Dermis microvascular lymphatic vessel endothelial cell (primary cell): ENCODE data around the gene RALBP1. TPM values are rescaled to one million over a fixed set of nuclear protein-coding genes. Genes with fewer than 3 reads are reported as not detected.

ENCODE experiments used
- DNase-seq, 2 donors: peaks; one replicate each; pipeline versions ENCODE4 v3.0.0 to v3.0.0-alpha.2; 2010; ENCODE audit warnings: low read depth in 2 of 2
- total RNA-seq: library from RNA; depleted of rRNA; stranded (reverse); fragments of >200 nt; gene quantifications from 2 replicates; pipeline ENCODE4 v1.2.1, GENCODE V29; 2014

RALBP1 gene
- total RNA-seq, 1 donor from 2014 or later, result 54.2 TPM

DNA sequence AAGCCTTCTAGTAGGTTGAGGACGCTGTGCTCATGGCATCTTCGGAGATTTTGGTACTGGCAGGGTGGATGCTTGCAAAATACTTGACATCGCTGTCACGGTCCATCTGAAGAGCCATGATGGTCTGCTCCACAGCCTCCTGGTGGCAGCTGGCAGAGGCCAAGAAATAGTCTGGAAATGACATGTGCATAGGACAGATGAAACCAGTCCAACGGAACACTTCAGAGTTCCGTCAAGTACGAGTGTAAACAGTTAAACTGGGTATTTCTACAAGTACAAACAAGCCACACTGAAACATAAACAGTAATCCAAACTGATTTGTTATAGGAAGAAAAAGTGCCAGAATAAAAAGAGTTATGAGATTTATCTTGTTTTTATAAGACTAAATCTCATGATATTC lies 72.5 kb downstream of the RALBP1 start:
- no peak for DNase-seq

DNA sequence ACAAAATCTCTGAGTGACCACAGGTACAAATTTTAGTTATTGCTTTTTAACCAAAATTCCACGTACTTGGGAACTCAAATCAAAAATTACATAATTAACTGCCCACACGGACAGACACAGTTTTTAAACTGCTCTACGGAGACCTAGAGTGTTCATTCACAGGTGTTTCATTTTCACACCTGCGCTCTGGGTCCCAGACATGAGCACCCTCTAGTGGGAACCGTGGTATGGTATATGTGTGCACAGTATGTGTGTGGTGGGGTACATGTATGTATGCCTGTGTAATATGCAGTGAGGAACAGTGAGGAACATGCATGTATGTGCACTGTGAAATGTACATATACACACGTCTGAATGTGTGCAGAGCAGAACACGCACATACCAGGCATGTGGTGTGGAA lies 74.1 kb downstream of the RALBP1 start:
- no peak for DNase-seq

DNA sequence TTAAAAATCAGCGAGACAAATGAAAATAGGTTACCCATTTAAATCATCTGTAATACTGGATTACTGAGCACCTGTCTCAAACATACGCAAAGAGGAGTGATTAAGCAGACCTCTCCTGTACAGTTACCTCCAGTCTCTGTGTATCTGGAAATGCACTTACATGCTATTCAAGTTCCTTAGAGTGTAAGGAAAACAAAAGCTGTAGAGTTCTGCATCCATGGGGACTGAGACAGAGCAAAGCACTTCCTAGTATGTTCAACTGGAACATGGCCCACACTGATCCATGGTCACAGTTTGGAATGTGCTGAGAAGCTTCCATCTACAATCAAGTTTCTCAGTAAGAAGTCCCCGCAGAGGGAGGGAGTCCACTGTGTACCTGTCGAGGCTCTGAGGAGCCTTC lies 75.1 kb downstream of the RALBP1 start:
- DNase-seq, result no peak

DNA sequence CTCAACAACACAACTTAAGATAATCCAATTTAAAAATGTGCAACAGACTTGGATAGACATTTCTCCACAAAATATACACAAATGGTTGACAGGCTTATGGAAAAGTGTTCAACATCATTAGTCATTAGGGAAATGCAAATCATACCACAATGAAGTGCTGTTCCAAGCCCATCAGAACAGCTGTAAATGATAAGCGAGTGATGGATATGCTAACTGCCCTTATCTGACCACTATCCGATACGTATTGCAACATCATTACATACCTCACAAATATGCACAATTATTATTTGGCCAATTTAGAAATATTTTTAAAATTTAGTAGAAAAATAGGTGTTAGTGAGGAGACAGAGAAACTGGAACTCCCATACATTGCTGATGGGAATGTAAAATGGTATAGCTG lies 76.9 kb downstream of the RALBP1 start:
- DNase-seq, result no peak

DNA sequence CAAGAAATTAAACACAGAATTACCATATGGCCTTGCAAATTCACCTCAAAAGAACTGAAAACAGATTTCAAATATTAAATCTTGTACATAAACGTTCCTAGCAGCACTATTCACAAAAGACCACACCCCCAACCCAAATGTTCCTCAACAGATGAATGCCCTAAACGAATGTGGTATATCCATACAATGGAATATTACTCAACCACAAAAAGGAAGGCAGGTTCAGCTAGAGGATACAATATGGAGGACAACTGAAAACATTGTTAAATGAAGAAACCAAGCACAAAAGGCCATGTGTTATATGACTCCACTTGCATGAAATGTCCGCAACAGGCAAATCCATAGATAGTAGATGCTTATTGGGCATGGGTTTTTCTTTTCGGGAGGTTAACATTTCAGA lies 77.3 kb downstream of the RALBP1 start:
- DNase-seq, result no peak

DNA sequence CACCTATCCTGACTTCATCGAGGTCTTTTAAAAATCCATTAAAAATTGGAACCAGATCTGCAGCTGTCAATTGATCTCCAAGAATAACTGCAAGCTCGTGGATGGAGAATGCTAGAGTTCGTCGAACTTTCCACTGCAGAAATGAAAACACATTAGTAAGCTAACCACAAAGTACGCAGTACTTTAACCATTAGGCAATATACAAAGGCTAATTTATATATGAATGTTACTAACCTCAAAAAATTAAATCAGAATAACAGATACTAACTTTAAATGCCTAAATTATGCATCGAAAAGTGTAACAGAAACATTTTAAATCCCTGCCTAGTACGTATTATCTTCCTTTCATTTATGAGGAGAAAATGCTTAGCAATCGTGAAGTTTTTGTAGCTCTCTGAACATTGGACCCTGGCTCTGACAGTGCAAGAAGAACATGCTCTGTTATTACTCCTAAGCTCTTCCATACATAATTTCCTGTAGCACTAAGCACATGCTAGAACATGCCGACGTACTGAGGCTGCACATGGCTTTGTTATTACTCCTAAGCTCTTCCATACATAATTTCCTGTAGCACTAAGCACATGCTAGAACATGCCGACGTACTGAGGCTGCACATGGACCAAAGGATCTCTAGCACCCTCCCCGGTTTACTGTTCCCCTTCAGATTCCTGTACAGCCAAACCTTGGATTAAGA lies 82.1 kb downstream of the RALBP1 start:
- DNase-seq, result no peak

DNA sequence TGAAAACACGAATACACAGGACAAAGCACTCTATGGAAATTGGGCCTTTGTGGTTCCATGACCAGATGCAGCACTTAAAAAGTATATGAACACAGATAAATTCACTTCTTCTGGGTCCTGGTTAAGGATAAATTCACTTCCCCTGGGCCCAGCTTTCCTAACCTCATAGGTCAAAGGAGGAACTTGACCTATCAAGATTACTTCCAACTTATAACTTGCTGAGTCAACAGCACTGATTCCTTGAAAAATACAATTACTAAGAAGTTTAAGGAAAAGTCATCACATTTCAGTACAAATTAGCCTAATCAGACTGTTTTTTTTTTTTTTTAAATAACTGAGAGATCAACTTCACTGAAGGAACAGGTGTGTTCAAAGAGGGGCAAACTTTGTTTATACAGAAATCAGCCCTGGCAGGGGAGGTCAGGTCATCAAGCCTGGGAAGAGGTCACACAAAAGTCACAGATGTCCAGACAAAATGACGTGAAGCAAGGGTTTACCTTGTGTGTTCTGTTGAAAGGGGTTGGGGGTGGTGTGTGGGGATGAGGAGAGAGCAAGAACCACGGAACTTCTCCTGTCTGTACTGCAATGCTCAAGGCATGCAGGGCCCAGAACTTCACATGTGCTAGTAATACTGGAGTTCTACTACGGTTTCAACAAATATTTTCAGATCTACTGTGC lies 83.2 kb downstream of the RALBP1 start:
- no peak for DNase-seq

DNA sequence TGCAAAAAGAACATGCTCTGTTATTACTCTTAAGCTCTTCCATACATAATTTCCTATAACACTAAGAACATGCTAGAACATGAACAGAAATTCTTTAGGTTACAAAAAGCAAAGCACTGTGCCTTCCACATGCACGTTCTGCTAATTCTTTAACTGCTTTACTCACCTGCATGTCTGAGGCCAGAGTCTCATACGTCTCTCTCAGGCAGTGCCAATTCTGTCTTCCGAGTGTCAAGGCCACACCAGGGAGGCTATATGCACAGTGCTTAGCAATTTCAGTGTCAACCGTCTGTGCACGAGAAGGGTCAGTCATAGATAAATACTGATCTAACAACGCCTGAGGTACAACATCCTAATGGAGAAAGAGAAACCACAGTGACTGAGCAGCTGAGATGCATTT lies 83.9 kb downstream of the RALBP1 start:
- no peak for DNase-seq

DNA sequence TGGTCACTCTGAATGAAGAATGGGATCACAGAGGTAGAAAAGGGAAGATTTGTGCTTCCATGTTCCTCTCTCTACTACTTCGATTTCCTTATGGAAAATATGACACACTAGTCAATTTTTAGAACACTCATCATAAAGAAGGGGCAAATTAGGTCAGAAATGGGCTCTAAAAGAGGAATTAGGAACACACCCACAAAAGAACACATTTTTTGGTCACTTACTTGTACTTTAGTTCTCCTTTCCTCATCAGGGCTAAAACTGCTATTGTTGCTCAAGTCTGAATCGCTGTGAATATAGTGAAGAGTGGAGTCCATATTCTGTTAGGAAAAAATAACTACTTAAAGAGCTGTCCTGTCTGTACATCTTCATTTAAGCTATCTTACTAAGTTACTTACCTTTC lies 86.4 kb downstream of the RALBP1 start:
- DNase-seq, result no peak

DNA sequence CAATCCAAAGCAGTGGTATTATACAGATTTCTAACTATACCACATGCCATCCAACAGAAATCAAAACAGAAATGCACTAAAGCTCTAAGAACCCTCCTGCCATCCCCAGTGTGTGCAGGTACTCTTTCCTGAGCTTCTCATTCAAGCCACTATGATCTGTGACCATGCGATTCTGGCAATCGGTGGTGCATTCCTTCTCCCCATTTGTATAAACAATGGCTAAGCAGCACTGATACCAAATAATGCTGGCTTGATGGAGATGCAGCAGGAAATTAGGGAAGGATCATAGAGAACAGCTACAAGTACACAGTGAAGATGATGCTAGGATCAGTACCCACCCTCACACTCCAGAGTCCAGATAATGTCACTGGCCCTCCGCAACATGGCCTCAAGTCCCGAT lies 87.3 kb downstream of the RALBP1 start:
- DNase-seq, result no peak

DNA sequence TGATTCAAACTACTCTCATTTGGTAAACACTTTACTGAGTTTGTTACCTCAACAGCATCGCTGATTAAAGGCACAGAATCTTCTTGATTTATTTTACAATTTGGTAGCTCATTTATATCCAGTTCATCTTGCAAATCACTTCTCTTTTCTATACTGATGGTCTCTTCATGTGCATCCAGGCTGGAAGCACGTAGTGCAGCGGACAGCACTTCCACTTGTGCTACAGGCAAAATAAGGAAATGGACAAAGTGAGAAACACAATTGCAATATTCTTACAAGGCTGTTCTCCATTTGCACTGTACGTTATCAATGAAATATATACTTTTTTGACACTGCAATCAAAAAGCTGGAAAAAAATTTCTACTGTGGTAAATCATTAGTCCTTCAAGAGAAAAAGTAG lies 88.0 kb downstream of the RALBP1 start:
- no peak for DNase-seq

DNA sequence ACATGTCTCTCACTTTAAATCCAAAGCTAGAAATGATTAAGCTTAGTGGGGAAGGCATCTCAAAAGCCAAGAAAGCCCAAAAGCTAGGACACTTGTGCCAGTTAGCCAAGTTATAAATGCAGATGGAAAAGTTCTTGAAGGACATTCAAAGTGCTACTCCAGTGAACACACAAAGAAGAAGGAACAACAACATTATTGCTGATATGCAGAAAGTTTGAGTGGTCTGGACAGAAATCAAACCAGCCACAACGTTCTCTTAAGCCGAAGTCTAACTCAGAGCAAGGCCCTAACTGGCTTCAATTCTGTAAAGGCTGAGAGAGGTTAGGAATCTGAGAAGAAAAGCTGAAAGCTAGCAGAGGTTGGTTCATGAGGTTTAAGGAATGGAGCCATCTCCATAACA lies 90.1 kb downstream of the RALBP1 start:
- no peak for DNase-seq

DNA sequence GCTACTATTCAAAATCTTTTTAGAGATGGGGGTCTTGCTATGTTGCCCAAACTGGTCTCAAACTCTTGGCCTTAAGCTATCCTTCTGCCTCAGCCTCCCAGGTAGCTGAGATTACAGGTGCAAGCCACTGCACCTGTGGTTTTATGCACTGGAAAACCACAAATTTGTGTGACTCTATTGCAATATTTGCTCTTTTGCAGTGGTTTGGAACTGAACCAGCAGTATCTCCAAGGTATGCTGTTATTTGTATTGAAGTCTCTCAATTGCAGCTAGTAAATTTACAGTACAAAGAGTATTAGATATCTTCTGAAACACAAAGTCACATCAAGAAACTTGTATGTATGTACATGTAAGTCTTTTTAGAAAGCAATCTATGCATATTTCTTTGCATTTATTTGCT lies 92.9 kb downstream of the RALBP1 start:
- no peak for DNase-seq

DNA sequence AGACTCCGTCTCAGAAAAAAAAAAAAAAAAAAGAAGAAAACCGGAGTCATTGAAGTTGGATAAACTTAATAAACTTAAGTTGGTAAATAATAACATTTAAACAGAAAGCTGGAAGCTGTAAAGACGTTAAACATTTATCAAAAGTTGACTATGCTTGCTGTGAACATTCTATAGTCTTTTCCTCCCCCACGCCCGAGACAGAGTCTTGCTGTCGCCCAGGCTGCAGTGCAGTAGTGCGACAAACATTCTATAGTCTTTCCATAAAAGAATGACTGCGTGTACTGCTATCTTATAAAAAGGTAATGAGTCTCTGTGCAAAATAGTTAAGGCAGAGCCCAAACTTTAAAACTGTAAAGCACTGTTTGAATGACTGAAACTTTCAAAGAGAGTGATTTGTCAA lies 93.9 kb downstream of the RALBP1 start:
- no peak for DNase-seq

DNA sequence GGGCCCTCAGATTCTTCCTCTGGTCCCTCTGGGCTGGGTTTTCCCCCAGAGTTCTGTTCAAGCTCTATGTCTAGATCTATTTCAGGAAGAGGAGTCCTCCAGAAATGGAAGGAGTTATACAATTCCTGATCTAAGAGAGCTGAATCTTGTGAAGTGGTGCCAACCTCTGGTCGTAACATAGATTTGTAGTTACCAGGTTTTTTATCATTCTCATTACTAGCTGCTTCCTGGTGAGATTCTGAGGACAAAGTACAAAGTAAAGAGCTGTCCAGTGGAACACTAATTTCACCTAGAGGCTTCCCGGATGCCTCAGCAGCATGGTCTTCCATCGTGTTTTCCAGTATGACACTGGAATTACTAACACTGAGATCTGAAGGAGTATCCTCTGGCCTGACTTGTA lies 94.9 kb downstream of the RALBP1 start:
- DNase-seq, result no peak

DNA sequence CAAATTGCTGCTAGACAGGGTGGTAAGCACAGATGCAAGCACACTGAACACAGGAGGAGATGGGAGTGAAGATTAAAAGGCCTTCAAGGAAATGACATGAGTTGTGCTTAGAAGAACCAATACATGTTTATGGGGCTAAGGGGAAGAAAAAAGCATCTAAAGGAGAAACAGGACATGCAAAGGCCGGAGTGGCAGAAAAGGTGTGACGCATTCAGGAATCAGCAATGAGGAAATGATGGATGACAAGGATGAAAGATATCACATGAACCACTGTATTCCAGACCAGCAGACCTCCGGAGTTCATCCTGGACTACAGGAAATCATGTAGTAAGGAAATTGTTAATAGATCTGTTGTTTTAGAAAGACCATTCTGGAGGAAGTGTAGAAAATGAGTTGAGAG lies 96.2 kb downstream of the RALBP1 start:
- peak; percentile 78 to 92 for DNase-seq

DNA sequence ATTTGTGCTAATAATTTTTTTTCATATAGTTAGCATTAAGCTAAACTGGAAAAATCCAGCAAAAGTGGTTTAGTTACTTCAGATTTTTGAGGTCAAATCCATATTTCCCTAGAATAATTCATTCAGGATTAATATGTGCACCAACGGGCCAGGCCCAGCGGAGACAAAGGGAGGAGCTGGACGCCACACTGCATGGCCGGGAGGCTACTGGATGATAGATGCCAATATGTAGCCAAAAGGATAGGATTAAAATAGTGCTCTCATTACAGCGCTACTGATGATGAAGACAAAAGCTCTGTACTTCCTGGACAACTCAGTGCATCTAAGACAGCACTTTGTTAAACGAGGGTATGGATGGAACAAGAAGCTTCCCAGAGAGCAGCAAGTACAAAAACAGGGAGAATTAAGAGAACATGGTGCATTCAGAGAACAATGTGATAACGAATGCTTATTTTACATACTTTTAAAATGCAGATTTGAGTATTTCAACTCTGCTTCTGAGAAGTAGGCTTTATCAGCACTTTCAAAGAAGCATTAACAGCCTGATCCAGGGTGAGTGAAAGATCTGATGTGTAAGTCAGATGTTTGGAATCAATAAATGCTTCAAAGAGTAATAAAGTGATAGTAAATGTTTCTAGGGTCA lies 99.3 kb downstream of the RALBP1 start:
- no peak for DNase-seq

DNA sequence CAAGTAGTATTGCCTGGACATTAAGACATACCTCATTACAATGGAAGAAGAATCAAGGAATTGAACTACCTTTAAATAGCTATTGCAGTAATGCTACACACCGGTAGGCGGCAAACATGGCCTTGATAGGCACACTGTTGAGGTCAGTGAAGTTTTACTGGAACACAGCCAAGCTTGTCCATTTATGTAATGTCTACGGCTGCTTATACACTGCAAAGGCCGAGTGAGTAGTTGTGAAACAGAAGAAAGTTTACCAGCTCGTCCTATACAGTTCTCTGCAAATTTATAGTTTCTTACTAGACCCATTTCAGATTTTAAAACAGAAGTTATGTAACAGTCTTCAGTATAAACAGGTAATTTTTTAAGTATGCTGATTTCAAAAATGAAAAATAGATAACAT lies 100.2 kb downstream of the RALBP1 start:
- peak; percentile 97 to 98 for DNase-seq

DNA sequence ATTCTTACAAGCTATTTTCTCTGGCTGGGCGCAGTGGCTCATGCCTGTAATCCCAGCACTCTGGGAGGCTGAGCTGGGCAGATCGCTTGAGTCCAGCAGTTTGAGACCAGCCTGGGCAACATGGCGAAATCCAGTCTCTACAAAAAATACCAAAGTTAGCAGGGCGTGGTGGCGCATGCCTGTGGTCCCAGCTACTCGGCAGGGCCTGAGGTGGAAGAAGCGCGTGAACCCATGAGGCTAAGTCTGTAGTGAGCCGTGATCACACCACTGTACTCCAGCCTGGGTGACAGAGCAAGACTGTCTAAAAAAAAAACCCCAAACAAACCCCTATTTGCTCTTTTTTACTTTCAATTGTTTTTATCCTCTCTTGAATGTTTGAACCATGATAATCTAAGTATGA lies 102.0 kb downstream of the RALBP1 start:
- no peak for DNase-seq

DNA sequence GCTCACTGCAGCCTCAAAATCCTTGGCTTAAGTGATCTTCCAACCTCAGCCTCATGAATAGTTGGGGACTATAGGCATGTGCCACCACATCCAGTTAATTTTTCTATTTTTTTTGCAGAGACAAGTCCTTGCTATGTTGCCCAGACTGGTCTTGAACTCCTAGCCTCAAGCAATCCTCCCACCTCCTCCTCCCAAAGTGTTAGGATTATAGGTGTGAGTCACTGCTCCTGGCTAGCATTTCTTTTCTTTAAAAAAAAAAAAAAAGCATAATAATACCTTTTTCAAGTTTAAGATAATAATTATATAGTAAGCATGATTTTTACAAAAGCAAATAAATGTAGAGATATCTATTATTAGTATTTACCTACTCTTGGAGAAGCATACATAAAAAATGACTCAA lies 103.0 kb downstream of the RALBP1 start:
- no peak for DNase-seq

DNA sequence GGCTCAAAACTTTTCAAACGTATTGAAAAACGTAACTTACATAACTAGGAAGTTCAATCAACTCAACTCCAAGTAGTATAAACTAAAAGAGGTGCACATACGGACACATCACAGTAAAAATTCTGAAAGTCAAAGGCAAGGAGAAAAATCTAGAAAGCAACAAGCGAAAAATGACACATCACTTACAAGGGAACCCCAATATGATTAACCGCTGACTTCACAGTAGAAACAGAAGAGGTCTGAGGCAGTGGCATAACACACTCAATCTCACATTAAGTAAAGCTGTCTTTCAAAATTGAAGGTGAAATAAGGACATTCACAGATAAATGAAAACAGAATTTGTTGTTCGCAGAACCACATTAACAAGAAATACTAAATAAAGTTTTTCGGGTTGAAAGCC lies 106.4 kb downstream of the RALBP1 start:
- DNase-seq, result no peak

DNA sequence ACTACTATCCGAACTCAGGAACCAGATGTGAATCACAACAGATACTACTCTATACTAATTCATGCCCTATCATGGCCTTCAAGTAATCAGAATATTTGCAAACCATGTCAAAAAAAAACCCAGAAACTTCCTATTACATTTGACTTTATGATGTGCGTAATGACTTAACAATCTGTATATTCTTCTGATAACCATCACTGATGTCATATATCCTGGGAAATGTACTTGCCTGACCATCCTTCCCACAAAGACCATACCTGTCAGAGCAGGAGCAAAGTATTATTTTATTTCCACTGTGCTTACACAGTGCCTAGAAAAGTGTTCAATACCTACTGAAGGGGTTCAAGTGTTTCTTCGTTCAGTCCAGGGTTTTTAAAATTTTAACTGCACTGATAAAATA lies 111.5 kb downstream of the RALBP1 start:
- DNase-seq, result no peak
